ENCODE measurements around the gene IL36RN. TPM values are rescaled to one million over a fixed set of nuclear protein-coding genes. Genes with fewer than 3 reads are reported as not detected.

Gene IL36RN
- total RNA-seq, 2 experiments from 2014 or later: not detected

- H3K4me1 Mint-ChIP-seq: peaks cover 9% of the 10 kb centered on the region
- H3K27me3 Mint-ChIP-seq: no peaks in the 10 kb centered on the region
- DNase-seq (no peak), ATAC-seq (ENCODE audit: low read depth) (no peak)
- H3K36me3 Mint-ChIP-seq: peaks cover 7% of the 10 kb centered on the region
- H3K4me3 Mint-ChIP-seq: no peak overlapping the region
- H3K9me3 Mint-ChIP-seq: peaks cover 7% of the 10 kb centered on the region
- POLR2A ChIA-PET: no interaction called here
- H3K27ac Mint-ChIP-seq: no peak overlapping the region
These were observed 44.3 kb downstream of the IL36RN start for GRCh38 chr2:113103277-113103676.

GRCh38 chr2:113104054-113104611, 45.1 kb downstream of the IL36RN start:
- Mint-ChIP-seq H3K27me3 (no peaks in the 10 kb centered on the region), H3K27ac (no peak overlapping the region), H3K36me3 (peaks cover 7% of the 10 kb centered on the region), H3K4me1 (peaks cover 7% of the 10 kb centered on the region), H3K9me3 (peaks cover 7% of the 10 kb centered on the region), H3K4me3 (no peak overlapping the region)
- POLR2A ChIA-PET: no interaction called here
- no peak for DNase-seq
- ATAC-seq (ENCODE audit: low read depth): no peak

GRCh38 chr2:113105047-113105785, 46.2 kb downstream of the IL36RN start:
- POLR2A ChIA-PET: no interaction called here
- no peak for ATAC-seq (ENCODE audit: low read depth)

GRCh38 chr2:113111121-113111520, 52.1 kb downstream of the IL36RN start:
- POLR2A ChIA-PET: no interaction called here
- no peak overlapping the region for H3K27ac Mint-ChIP-seq
- peaks cover 2% of the 10 kb centered on the region for H3K36me3 Mint-ChIP-seq
- H3K27me3 Mint-ChIP-seq: no peaks in the 10 kb centered on the region
- peaks cover 2% of the 10 kb centered on the region for H3K9me3 Mint-ChIP-seq
- no peak overlapping the region for H3K4me3 Mint-ChIP-seq
- DNase-seq: no peak
- H3K4me1 Mint-ChIP-seq: no peaks in the 10 kb centered on the region
- ATAC-seq (ENCODE audit: low read depth): no peak

More at GRCh38 chr2:113105047-113105785, 46.2 kb downstream of the IL36RN start:
- peaks cover 7% of the 10 kb centered on the region for H3K4me1 Mint-ChIP-seq
- no peak for DNase-seq
- H3K9me3 Mint-ChIP-seq: peaks cover 7% of the 10 kb centered on the region
- H3K36me3 Mint-ChIP-seq: peaks cover 7% of the 10 kb centered on the region
- no peaks in the 10 kb centered on the region for H3K27me3 Mint-ChIP-seq
- no peak overlapping the region for H3K4me3 Mint-ChIP-seq
- no peak overlapping the region for H3K27ac Mint-ChIP-seq

GRCh38 chr2:113111823-113112287, 52.9 kb downstream of the IL36RN start:
- no peak for DNase-seq
- POLR2A ChIA-PET: no interaction called here
- H3K36me3 Mint-ChIP-seq: peaks cover 2% of the 10 kb centered on the region

GRCh38 chr2:113112441-113112840, 53.4 kb downstream of the IL36RN start:
- POLR2A ChIA-PET: no interaction called here
- no peak for ATAC-seq (ENCODE audit: low read depth)
- Mint-ChIP-seq H3K27ac (no peak overlapping the region), H3K9me3 (no peaks in the 10 kb centered on the region), H3K4me1 (peaks cover 4% of the 10 kb centered on the region), H3K4me3 (no peak overlapping the region), H3K27me3 (no peaks in the 10 kb centered on the region), H3K36me3 (no peaks in the 10 kb centered on the region)
- no peak for DNase-seq

More at GRCh38 chr2:113111823-113112287, 52.9 kb downstream of the IL36RN start:
- H3K27me3 Mint-ChIP-seq: no peaks in the 10 kb centered on the region
- peaks cover 3% of the 10 kb centered on the region for H3K4me1 Mint-ChIP-seq
- no peak overlapping the region for H3K27ac Mint-ChIP-seq
- no peak for ATAC-seq (ENCODE audit: low read depth)
- peaks cover 2% of the 10 kb centered on the region for H3K9me3 Mint-ChIP-seq
- H3K4me3 Mint-ChIP-seq: no peak overlapping the region

GRCh38 chr2:113112871-113113270, 53.9 kb downstream of the IL36RN start:
- H3K4me1 Mint-ChIP-seq: peaks cover 4% of the 10 kb centered on the region
- no peak overlapping the region for H3K27ac Mint-ChIP-seq
- no peaks in the 10 kb centered on the region for H3K27me3 Mint-ChIP-seq
- no peaks in the 10 kb centered on the region for H3K36me3 Mint-ChIP-seq
- ATAC-seq (ENCODE audit: low read depth) (no peak), DNase-seq (no peak)
- POLR2A ChIA-PET: no interaction called here
- no peak overlapping the region for H3K4me3 Mint-ChIP-seq
- H3K9me3 Mint-ChIP-seq: no peaks in the 10 kb centered on the region

GRCh38 chr2:113113807-113114206, 54.8 kb downstream of the IL36RN start:
- Mint-ChIP-seq H3K36me3 (no peaks in the 10 kb centered on the region), H3K9me3 (no peaks in the 10 kb centered on the region), H3K4me3 (no peak overlapping the region), H3K27ac (no peak overlapping the region), H3K4me1 (peaks cover 8% of the 10 kb centered on the region), H3K27me3 (no peaks in the 10 kb centered on the region)
- POLR2A ChIA-PET: no interaction called here
- ATAC-seq (ENCODE audit: low read depth): no peak
- DNase-seq: no peak

Other genes with a start within 250 kb of the IL36RN start
- gene IL1B, start 222.4 kb upstream of the IL36RN start, total RNA-seq: under 1 TPM in 1 of 2 experiments, not detected in 1; 0.19 TPM
- gene IL37, start 148.0 kb upstream of the IL36RN start, total RNA-seq: not detected
- not detected for gene IL36G, start 81.2 kb upstream of the IL36RN start, total RNA-seq
- not detected for gene IL36A, start 53.7 kb upstream of the IL36RN start, total RNA-seq
- gene IL36B, start 6.3 kb upstream of the IL36RN start, total RNA-seq: not detected
- not detected for gene IL1F10, start 8.8 kb downstream of the IL36RN start, total RNA-seq
- gene IL1RN, start 68.4 kb downstream of the IL36RN start, total RNA-seq: 1 to 10 TPM; 2.1 to 4.0 TPM
- 100 to 1,000 TPM; 361 to 385 TPM for gene PSD4, start 114.8 kb downstream of the IL36RN start, total RNA-seq
- gene PAX8, start 219.7 kb downstream of the IL36RN start, total RNA-seq: 1 to 10 TPM; 2.5 to 3.2 TPM

All from activated naive CD8-positive, alpha-beta T cell treated with anti-CD3 and anti-CD28 coated beads, Interleukin-2, amount 10 ng/mL, durations not matched to agents 7 days and 5 days (primary cell).